Sigmoid colon (tissue), 4 donors: ENCODE results near the gene MAP4.

Experiments used
- EP300 ChIP-seq, 4 donors: sonication (generic); formaldehyde crosslinking; IDR thresholded peaks; one replicate each; pipeline ENCODE4 v1.6.1; 2017; ENCODE audit warnings: antibody characterized with exemption in 4 of 4
- POLR2AphosphoS5 ChIP-seq, 4 donors: sonication (generic); formaldehyde crosslinking; IDR thresholded peaks; one replicate each; pipeline ENCODE4 v1.6.1; 2017; ENCODE audit warnings: antibody characterized with exemption in 4 of 4
- TF ChIP-seq, protein P1 (sequence below), 4 experiments: fragments of 450-650 bp in 3 of 4; fragments of 200-600 bp in 1 of 4; IDR thresholded peaks; one replicate each; pipeline ENCODE4 v1.5.1; 2016 to 2019; ENCODE audit warnings: antibody characterized with exemption in 4 of 4, mild to moderate bottlenecking in 3 of 4, moderate library complexity in 2 of 4

DNA sequence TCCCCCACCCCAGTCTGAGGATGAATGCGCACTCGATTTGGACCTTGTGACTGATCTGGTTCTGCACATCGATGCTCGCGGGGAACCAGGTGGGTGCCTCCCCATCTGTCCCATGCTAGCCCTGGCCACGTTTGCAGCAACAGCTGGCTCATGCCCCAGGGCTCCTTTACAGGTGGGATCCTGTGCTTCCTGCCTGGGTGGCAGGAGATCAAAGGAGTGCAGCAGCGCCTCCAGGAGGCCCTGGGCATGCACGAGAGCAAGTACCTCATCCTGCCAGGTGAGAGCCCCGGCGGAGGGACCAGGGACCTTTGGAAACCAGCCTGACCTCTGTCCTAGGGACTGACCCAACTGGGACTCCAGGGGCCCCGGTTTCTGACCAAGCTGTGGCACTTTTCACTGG is 169.0 kb downstream of the MAP4 start:
- no peak for TF ChIP-seq POLR2AphosphoS5 (IDR thresholded peaks at IDR 0.05)
- TF ChIP-seq EP300 (IDR thresholded peaks at IDR 0.05) = no peak
- TF ChIP-seq, protein P1, sequence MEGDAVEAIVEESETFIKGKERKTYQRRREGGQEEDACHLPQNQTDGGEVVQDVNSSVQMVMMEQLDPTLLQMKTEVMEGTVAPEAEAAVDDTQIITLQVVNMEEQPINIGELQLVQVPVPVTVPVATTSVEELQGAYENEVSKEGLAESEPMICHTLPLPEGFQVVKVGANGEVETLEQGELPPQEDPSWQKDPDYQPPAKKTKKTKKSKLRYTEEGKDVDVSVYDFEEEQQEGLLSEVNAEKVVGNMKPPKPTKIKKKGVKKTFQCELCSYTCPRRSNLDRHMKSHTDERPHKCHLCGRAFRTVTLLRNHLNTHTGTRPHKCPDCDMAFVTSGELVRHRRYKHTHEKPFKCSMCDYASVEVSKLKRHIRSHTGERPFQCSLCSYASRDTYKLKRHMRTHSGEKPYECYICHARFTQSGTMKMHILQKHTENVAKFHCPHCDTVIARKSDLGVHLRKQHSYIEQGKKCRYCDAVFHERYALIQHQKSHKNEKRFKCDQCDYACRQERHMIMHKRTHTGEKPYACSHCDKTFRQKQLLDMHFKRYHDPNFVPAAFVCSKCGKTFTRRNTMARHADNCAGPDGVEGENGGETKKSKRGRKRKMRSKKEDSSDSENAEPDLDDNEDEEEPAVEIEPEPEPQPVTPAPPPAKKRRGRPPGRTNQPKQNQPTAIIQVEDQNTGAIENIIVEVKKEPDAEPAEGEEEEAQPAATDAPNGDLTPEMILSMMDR (IDR thresholded peaks at IDR 0.05) = no peak
